ENCODE results near the gene S100A13.

DNA sequence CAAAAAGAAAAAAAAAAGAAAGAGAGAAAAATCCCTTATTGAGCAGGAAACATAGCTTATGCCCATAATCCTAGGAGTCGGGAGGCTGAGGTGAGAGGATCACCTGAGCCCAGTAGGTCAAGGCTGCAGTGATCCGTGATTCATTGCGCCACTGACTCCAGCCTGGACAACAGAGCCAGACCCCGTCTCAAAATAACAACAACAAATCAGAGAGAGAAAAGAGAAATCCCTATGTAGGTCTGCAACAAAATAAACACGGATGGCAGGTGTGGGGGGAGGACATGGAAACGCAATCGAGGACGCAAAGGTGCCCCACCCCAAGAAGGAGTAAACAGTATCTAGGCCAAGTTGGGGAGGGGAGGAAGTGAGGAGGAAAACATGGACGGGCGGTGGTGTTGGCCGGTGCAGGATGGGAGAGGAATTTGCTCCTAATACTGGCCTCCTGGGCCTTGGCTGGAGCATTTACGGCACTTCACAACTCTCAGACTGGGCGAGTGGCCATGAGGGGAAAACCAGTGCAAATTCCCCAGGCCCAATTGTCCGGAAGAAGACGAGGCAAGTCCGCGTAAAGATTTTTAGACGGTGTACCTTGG, 6.0 kb upstream of the S100A13 start:
- TF ChIP-seq, protein P1, sequence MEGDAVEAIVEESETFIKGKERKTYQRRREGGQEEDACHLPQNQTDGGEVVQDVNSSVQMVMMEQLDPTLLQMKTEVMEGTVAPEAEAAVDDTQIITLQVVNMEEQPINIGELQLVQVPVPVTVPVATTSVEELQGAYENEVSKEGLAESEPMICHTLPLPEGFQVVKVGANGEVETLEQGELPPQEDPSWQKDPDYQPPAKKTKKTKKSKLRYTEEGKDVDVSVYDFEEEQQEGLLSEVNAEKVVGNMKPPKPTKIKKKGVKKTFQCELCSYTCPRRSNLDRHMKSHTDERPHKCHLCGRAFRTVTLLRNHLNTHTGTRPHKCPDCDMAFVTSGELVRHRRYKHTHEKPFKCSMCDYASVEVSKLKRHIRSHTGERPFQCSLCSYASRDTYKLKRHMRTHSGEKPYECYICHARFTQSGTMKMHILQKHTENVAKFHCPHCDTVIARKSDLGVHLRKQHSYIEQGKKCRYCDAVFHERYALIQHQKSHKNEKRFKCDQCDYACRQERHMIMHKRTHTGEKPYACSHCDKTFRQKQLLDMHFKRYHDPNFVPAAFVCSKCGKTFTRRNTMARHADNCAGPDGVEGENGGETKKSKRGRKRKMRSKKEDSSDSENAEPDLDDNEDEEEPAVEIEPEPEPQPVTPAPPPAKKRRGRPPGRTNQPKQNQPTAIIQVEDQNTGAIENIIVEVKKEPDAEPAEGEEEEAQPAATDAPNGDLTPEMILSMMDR (IDR thresholded peaks at IDR 0.05): peak in 1 of 3 donors; percentile 5
- TF ChIP-seq POLR2A (IDR thresholded peaks at IDR 0.05) (no peak), POLR2AphosphoS5 (IDR thresholded peaks at IDR 0.05) (no peak)
